Measurements from ENCODE around the gene PLP1. TPM values are rescaled to one million over a fixed set of nuclear protein-coding genes. Genes with fewer than 3 reads are reported as not detected.

The PLP1 gene
- total RNA-seq, 2 experiments from 2014 or later = not detected

DNA sequence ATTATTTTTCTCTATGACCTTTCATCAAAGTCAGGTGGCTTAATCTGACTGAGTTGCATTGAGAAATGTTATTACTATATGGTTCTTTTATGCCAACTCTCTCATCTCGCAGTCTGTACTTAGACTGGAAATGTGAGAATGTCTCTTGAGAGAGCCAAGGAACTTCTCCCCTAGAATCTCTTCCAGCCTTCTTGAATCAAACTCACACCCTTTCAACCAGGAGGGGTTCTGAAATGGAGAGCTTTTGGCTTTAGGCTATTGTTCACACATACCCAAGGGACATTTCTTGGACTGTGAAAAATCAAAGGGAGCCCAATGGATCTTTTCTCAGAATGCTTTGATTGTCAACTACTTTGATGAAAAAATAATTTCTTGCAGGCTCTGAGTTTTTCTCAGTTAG, 5.1 kb downstream of the PLP1 start:
- TF ChIP-seq, protein P1, sequence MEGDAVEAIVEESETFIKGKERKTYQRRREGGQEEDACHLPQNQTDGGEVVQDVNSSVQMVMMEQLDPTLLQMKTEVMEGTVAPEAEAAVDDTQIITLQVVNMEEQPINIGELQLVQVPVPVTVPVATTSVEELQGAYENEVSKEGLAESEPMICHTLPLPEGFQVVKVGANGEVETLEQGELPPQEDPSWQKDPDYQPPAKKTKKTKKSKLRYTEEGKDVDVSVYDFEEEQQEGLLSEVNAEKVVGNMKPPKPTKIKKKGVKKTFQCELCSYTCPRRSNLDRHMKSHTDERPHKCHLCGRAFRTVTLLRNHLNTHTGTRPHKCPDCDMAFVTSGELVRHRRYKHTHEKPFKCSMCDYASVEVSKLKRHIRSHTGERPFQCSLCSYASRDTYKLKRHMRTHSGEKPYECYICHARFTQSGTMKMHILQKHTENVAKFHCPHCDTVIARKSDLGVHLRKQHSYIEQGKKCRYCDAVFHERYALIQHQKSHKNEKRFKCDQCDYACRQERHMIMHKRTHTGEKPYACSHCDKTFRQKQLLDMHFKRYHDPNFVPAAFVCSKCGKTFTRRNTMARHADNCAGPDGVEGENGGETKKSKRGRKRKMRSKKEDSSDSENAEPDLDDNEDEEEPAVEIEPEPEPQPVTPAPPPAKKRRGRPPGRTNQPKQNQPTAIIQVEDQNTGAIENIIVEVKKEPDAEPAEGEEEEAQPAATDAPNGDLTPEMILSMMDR (IDR thresholded peaks at IDR 0.05) = no peak
- ChIA-PET CTCF (no interaction called here), POLR2A (no interaction called here)
- intact Hi-C loops (cut with micrococcal nuclease) = no loop called here
- no peak overlapping the region for H3K27ac Mint-ChIP-seq
- no peak for ATAC-seq
- H3K9me3 Mint-ChIP-seq = no peaks in the 10 kb centered on the region
- H3K4me1 Mint-ChIP-seq (ENCODE audit: low read depth) = no peaks in the 10 kb centered on the region
- no peak for DNase-seq
- no peaks in the 10 kb centered on the region for H3K27me3 Mint-ChIP-seq
- no peaks in the 10 kb centered on the region for H3K36me3 Mint-ChIP-seq (ENCODE audit: low read depth)
- no peak overlapping the region for H3K4me3 Mint-ChIP-seq

DNA sequence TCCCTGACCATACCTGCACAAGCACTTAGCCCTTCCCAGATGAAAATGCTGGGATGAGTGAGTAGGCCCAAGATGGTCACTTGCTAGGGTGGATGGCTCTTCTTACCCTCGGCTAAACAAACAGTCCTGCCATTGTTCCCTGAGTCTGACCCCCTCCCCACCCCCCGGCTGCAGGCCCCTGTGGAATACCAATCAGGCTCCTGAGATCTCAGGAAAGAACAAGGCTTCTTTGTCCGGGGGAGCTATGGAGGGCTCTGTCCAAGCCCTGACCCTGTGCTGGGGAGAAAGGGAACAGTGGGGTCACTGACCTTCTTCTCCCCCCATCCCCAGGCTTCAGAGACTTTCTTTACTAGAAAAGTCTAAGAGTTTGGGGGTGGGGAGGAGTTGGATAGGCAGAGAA, 6.0 kb downstream of the PLP1 start:
- no peak overlapping the region for H3K27ac Mint-ChIP-seq
- H3K4me3 Mint-ChIP-seq = no peak overlapping the region
- no peaks in the 10 kb centered on the region for H3K4me1 Mint-ChIP-seq (ENCODE audit: low read depth)
- ChIA-PET POLR2A (no interaction called here), CTCF (no interaction called here)
- TF ChIP-seq, protein P1 (IDR thresholded peaks at IDR 0.05) = no peak
- H3K9me3 Mint-ChIP-seq = no peaks in the 10 kb centered on the region
- intact Hi-C loops (cut with micrococcal nuclease) = no loop called here
- H3K36me3 Mint-ChIP-seq (ENCODE audit: low read depth) = no peaks in the 10 kb centered on the region
- no peaks in the 10 kb centered on the region for H3K27me3 Mint-ChIP-seq
- ATAC-seq = no peak
- no peak for DNase-seq

DNA sequence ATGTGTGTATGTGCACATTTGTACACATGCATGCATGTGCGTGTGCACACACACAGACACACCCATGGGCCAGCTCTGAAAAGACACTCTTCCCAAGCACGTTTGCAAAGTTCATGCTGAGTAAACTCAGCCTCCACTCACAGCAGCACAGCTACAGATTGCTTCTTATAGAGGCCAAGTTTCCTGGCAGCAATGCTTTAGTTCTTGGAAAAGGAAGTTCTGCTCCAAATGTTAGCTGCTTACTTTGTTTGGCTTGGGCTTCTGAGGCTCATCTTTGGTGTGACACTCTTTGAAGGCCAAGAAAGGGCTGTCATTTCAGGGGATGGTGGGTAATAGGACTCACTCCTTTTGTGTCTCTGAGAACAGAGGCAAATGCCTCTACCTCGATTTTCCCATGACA, 6.6 kb downstream of the PLP1 start:
- ChIA-PET CTCF (no interaction called here), POLR2A (no interaction called here)
- Mint-ChIP-seq H3K4me1 (ENCODE audit: low read depth) (no peaks in the 10 kb centered on the region), H3K4me3 (no peak overlapping the region), H3K36me3 (ENCODE audit: low read depth) (no peaks in the 10 kb centered on the region), H3K27me3 (no peaks in the 10 kb centered on the region), H3K9me3 (no peaks in the 10 kb centered on the region), H3K27ac (no peak overlapping the region)
- intact Hi-C loops (cut with micrococcal nuclease) = no loop called here
- ATAC-seq = no peak
- no peak for DNase-seq
- TF ChIP-seq, protein P1 (IDR thresholded peaks at IDR 0.05) = no peak

DNA sequence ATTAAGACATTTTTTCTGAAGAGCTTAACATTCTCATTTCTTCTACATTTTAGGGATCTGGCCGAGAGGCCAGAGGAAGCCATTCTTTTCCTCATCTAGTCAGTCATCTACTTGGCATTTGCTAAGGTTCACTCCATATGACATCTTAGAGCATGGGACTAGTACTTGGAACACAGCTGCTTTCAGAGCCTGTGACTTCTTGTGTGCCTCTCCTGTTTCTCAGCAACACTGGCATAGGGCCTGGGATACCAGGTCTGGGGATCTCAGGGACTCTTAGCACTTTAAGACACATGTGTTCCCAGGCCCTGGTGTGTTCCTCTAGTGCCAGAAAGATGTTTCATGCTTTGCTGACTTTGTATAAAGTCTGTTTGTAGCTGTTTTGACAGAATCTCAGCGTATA, 7.3 kb downstream of the PLP1 start:
- H3K9me3 Mint-ChIP-seq = no peaks in the 10 kb centered on the region
- ChIA-PET CTCF (interaction anchor here (1.1 kb wide), 1 partner anchor 8 kb away, joined by 3 read pairs; no protein-coding TSS in a partner anchor), POLR2A (no interaction called here)
- TF ChIP-seq, protein P1 (IDR thresholded peaks at IDR 0.05) = no peak
- no peak for DNase-seq
- no peak overlapping the region for H3K27ac Mint-ChIP-seq
- no peak overlapping the region for H3K4me3 Mint-ChIP-seq
- H3K36me3 Mint-ChIP-seq (ENCODE audit: low read depth) = no peaks in the 10 kb centered on the region
- intact Hi-C loops (cut with micrococcal nuclease) = no loop called here
- no peaks in the 10 kb centered on the region for H3K27me3 Mint-ChIP-seq
- ATAC-seq = no peak
- no peaks in the 10 kb centered on the region for H3K4me1 Mint-ChIP-seq (ENCODE audit: low read depth)

DNA sequence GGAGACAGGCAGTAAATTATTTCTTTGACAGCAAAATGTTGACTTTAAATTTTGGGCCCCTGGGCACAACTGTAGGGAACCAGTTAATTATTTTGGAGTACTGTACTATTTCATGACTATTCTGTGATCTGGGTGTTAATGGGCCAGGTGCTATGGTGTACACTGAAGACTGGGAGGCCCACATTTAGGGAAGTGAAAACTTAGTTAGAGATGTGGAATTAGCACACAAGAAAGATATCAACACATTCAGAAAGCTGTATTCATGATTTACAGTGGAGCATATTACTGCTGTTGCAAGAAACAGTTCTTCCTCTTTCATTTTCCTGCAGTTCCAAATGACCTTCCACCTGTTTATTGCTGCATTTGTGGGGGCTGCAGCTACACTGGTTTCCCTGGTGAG, 12.4 kb downstream of the PLP1 start:
- peaks cover 4% of the 10 kb centered on the region for H3K27me3 Mint-ChIP-seq
- no peak overlapping the region for H3K27ac Mint-ChIP-seq
- ChIA-PET POLR2A (no interaction called here), CTCF (no interaction called here)
- no peaks in the 10 kb centered on the region for H3K36me3 Mint-ChIP-seq (ENCODE audit: low read depth)
- intact Hi-C loops (cut with micrococcal nuclease) = no loop called here
- H3K9me3 Mint-ChIP-seq = no peaks in the 10 kb centered on the region
- ATAC-seq (no peak), DNase-seq (no peak)
- no peak overlapping the region for H3K4me3 Mint-ChIP-seq
- no peaks in the 10 kb centered on the region for H3K4me1 Mint-ChIP-seq (ENCODE audit: low read depth)
- TF ChIP-seq, protein P1 (IDR thresholded peaks at IDR 0.05) = no peak

All from activated CD8-positive, alpha-beta T cell treated with anti-CD3 and anti-CD28 coated beads for 36 hours (primary cell).